GM19324 (cell line): ENCODE data around the gene REEP3.

Experiments used
- ATAC-seq: cut with Tn5 transposase; IDR thresholded peaks from one replicate; pipeline ENCODE4 v1.9.1; 2021; ENCODE audit warnings: mild to moderate bottlenecking, moderate library complexity; ENCODE audit not compliant: unreplicated experiment, low FRiP score

REEP3 gene

DNA sequence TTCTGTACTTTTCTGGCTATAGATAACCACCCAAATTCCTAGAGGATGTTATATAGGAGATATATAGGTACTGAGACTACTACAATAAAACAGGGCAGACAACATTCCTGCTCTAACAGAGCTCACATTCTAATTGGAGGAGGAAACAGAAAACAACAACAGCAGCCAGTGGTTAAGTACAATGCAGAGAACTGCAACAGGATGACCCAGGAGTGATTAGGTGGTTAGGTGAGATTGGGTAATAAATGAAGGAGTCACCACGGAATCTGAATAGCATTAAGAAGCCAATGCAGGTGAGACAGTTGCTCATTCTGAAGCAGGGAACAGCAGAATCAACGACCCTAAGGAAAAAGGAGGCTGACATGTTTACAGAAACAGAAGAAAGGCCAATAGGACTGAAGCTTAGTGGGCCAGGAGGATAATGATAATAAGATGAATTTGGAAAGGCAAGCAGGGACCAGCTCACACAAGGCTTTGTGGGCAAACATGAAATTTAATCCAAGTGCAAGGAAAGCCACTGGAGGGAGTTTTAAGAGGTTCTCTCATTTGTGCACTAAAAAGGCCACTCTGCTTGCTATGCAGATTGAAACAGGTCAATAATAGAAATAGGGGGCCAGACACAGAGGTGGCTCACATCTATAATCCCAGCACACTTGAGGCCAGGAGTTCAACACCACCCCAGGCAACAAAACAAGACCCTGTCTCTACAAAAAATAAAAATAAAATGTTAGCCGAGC lies 16.9 kb upstream of the REEP3 start:
- ATAC-seq, result no peak

GRCh38 chr10:63505562-63505961 lies 15.6 kb upstream of the REEP3 start:
- ATAC-seq, result no peak

DNA sequence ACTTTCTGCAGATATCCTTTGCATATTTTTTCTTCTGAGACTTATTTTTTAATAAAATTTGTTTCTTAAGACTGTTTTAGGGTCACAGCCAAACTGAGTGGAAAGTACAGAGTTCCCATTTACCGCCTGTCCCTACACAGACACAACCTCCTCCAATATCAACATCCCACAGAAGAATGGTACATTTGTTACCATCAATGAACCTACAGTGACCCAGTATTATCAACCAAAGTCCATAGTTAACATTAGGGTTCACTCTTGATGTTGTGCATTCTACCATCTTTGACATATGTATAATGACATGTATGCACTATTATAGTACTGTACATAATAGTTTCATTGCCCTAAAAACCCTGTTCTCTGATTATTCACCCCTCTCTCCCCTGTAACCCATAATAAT lies 14.6 kb upstream of the REEP3 start:
- no peak for ATAC-seq

- no peak for ATAC-seq
Observed at GRCh38 chr10:63515002-63515763, 6.0 kb upstream of the REEP3 start.

- no peak for ATAC-seq
Observed at GRCh38 chr10:63516207-63516606, 5.0 kb upstream of the REEP3 start.

DNA sequence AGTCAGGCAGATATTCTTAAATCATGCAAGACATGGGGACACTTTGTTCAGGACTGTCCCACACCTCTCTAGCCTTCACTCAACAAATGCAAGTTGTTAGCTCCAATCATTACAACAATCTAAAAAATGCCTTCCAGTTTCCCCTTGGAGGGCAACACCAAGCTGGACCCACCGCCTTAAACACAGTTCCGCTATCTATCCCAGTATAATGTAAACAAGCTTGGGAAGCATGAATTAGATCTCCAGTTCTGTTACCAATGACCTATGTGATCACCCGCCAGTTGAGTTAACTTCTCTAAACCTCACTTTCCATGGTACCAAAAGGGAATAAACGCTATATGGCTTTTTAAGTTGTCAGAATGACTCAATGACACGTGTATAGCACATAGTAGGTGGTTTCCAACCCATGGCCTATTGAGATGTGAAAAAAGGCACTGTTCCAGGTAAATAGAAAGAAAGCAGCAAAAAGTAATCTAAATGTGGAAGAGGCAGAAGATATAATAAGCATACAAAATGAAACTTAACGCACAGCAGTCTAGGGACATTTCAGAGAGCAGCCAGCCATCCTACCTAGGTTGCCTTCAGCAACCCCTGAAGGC lies 2.4 kb upstream of the REEP3 start:
- no peak for ATAC-seq

DNA sequence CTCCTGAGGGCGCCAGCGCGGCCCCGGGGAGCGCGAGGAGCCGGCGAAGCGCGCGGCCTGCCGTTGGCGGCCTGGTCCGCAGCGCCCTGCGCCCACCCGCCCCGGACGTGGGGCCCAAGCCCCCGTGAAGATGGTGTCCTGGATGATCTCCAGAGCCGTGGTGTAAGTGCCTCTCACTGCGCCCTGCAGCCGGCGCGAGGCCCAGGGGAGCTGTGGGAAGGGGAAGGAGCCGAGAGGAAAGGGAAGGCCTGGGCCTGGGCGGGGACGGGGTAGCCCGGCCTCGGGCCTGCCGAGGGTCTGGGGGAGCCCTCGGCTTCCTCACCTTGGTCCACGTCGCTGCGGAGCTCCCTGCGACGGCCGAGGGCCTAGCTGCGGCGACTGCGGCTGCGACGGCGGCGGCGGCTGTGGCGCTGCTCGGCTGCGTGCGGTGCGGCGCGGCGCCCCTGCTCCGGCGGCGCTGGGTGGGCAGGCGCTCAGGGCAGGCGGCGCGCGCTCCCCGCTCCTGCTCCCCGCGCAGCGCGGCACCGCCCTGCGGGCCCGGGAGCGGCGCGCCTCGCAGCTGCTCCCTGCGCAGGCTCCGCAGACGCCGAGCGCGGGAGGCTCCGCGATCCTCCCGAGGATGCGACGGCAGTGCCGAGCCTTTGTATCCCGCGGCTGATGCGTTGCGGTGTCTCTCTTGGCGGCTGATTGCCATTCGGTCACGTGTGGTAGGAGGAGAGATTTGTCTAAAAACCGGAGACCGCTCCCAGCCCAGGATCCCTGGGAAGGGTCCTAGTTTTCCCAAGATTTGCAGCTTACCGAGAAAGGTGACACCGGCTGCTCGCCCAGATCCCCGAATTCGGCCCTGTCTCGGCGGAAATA lies 445 bp downstream of the REEP3 start:
- ATAC-seq, result peak; percentile 80

GRCh38 chr10:63522277-63522687 lies 1.1 kb downstream of the REEP3 start:
- ATAC-seq, result no peak

- no peak for ATAC-seq
Observed at GRCh38 chr10:63522995-63523394, 1.8 kb downstream of the REEP3 start.

GRCh38 chr10:63525021-63525420 lies 3.8 kb downstream of the REEP3 start:
- ATAC-seq, result no peak

- no peak for ATAC-seq
Observed at GRCh38 chr10:63527401-63527800, 6.2 kb downstream of the REEP3 start.

DNA sequence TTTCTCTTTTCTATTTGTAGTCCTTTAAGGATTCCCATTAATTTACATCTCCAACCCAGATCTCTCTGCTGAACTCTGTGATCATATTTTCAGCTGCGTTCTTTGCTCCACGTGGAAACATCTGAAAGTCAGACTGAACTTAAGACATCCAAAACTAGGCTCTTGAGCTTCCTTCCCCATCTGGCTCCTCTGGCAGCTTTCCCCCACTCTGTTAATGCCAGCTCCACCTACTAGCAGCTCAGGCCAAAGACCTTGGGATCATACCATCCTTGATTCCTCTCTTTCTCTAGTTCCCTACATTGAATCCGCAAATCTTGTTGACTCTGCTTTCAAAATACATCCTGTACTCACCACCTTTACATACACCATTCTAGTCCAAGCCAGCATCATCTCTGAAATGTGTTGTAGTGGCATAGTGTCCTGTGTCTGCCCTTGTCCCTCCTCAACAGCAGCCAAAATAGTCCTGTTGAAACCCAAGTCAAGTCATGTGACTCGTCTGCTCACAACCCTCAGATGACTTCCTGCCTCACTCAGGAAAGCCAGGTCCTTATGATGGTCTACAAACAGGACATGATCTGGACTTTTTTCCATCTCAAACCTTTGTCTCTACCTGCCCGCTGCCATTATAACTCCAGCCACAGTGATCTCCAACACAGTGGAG lies 7.0 kb downstream of the REEP3 start:
- no peak for ATAC-seq

GRCh38 chr10:63530409-63530808 lies 9.2 kb downstream of the REEP3 start:
- no peak for ATAC-seq

- no peak for ATAC-seq
Observed at GRCh38 chr10:63534723-63535122, 13.5 kb downstream of the REEP3 start.

DNA sequence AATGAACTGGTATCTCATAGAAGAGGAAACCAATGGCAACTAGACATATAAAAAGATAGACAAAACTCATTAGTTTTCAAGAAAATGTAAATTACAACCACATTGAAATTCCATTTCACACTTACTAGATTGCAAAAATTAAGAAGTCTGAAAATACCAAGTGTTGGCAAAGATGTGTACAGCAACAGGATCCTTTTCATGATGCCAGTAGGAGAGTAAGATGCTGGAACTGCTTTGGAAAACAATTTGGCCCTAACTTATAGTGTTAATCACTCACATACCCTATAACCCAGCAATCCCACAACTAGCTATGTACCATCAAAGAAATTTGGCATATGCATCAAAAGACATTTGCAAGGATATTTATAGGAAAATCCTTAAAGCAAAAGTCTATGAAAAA lies 15.5 kb downstream of the REEP3 start:
- ATAC-seq, result no peak

- ATAC-seq, result no peak
Observed at GRCh38 chr10:63537536-63537935, 16.3 kb downstream of the REEP3 start.

GRCh38 chr10:63539377-63539776 lies 18.2 kb downstream of the REEP3 start:
- no peak for ATAC-seq

DNA sequence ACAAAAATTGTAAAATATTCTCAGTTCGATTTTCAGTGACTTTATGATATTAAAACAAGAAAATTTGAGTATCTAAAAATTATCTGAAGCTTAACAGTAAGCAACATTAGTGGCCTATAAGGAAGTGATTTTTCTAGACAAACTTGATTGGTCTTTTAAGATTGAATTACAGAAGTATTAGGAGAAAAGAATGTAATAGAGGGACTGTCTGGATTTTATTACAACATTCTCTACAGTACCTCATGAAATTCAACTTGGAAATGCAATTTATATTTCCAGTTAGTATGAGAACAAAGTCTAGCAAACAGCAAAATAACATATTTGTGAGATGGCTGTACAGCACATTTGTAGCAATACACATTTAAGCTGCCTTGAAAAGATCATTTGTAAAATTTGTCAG lies 18.8 kb downstream of the REEP3 start:
- ATAC-seq, result no peak

DNA sequence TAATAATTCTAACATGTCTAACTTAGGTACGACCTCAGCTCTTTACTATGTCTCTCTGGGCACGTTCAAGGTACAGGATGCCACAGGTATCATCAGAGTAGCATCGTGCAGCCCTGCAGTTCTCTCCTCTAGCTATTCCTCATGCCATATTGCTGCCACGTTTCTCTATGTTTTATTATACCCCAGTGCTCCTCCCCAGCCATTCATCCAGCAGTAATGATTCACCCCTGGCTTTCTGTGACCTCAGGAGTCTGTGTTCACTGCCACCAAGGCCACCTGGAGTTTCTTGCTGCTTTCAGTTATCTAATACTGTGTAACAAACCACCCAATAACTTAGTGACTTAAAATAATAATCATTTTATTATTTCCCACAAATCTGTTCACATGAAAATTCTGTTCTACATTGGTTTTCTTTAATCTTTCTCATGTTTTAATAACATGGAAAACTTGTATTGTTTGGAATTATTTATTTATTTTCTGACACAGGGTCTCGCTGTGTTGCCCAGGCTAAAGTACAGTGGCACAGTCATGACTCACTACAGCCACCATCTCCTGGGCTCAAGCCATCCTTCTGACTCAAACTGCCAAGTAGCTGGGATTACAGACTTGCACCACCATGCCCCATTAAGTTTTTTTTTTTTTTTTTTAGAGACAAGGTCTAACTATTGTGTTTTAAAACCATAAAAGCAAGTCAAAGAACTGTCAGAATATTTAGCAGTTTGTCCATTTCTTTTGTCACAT lies 21.8 kb downstream of the REEP3 start:
- no peak for ATAC-seq

GRCh38 chr10:63543576-63543962 lies 22.4 kb downstream of the REEP3 start:
- no peak for ATAC-seq
